ENCODE measurements around the gene IQCC. TPM values are rescaled to one million over a fixed set of nuclear protein-coding genes. Genes with fewer than 3 reads are reported as not detected.

Gene IQCC
- polyA plus RNA-seq, 1 of the 3 experiments (the other 2 are of a cell fraction) = 2.4 TPM

DNA sequence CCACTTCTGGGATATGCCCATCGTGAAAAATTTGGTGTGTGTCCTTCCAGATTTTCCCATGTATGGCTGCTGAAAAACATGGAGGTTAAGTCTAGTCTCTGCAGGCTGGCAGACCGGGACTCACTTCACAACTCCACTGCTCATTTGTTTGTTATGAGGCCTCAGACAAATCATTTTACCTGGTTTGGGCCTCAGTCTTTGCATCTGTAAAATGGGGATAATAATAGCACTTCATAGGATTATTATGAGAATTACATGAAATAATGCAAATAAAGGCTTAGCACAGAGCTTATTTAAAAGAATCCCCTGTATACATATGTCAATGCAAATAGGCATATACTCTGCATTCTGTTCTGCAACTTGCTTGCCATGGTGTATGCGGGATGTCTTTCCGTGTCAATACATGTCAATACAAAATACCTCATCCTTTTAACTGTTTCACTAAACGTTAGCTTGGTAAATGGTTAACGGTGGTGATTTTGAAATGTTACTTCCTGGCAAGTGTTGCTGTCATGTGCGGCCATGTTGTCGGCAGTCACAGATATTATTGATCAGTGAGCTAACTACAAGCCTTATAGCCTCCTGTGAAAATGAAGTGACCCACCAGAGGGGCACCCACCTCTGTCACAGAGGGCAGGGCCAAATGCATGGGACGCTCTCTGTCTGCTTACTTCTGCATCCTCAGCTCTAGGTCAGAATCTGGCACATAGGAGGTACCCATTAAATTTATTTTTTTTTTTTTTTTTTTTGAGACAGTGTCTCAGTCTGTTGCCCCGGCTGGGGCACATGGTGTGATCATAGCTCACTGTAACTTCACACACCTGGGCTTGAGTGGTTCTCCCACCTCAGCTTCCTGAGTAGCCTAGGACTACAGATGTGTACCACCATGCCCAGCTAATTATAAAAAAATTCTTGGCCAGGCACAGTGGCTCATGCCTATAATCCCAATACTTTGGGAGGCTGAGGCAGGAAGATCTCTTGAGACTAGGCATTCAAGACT, 49.9 kb downstream of the IQCC start:
- ChIA-PET POLR2A (no interaction called here), CTCF (interaction anchor here (0.9 to 1.9 kb wide), 2 partner anchors 13 to 16 kb away, joined by 3 to 5 read pairs; no protein-coding TSS in a partner anchor)
- Histone ChIP-seq H3K27ac (ENCODE audit: low read depth in 2 of 2, low read length in 1 of 2) (no peak overlapping the region), H2AFZ (ENCODE audit: low read depth) (no peak overlapping the region), H3K9me2 (no peaks in the 10 kb centered on the region), H4K20me1 (ENCODE audit: insufficient read depth) (no peaks in the 10 kb centered on the region), H3K4me1 (ENCODE audit: control insufficient read depth in 1 of 2, insufficient read depth in 2 of 2, low read depth in 1 of 2, low read length in 1 of 2) (no peaks in the 10 kb centered on the region), H3K27me3 (ENCODE audit: insufficient read depth) (no peaks in the 10 kb centered on the region), H3F3A (replicated peaks; ENCODE audit: insufficient read depth) (no peaks in the 10 kb centered on the region), H3K9me3 (no peaks in the 10 kb centered on the region), H3K4me2 (no peak overlapping the region), H3K79me2 (ENCODE audit: insufficient read depth) (no peaks in the 10 kb centered on the region), H3K36me3 (replicated peaks in 1 of 2; ENCODE audit: control insufficient read depth in 1 of 2, insufficient read depth in 2 of 2, low read length in 1 of 2) (no peaks in the 10 kb centered on the region), H3K9ac (no peak overlapping the region), H3K4me3 (ENCODE audit: low read depth in 2 of 2, low read length in 1 of 2) (no peak overlapping the region)
- DNase-seq = no peak
- no peak for TF ChIP-seq FOSL2 (IDR thresholded peaks at IDR 0.05; ENCODE audit: borderline replicate concordance, low read depth)
- no peak for TF ChIP-seq ELF1 (IDR thresholded peaks at IDR 0.05)
- no peak for TF ChIP-seq SMC3 (IDR thresholded peaks at IDR 0.05; ENCODE audit: low read depth, low read length)
- TF ChIP-seq RXRA (IDR thresholded peaks at IDR 0.05; ENCODE audit: borderline replicate concordance, low read depth) = no peak
- TF ChIP-seq, protein P1, sequence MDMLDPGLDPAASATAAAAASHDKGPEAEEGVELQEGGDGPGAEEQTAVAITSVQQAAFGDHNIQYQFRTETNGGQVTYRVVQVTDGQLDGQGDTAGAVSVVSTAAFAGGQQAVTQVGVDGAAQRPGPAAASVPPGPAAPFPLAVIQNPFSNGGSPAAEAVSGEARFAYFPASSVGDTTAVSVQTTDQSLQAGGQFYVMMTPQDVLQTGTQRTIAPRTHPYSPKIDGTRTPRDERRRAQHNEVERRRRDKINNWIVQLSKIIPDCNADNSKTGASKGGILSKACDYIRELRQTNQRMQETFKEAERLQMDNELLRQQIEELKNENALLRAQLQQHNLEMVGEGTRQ (IDR thresholded peaks at IDR 0.05; ENCODE audit: borderline replicate concordance, low read depth, low read length) = no peak
- TF ChIP-seq GATA2 (CRISPR knock-in tag; IDR thresholded peaks at IDR 0.05) = no peak
- no peak for TF ChIP-seq RAD21 (IDR thresholded peaks at IDR 0.05; ENCODE audit: low read length)
- TF ChIP-seq, protein P2, sequence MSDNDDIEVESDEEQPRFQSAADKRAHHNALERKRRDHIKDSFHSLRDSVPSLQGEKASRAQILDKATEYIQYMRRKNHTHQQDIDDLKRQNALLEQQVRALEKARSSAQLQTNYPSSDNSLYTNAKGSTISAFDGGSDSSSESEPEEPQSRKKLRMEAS (IDR thresholded peaks at IDR 0.05; ENCODE audit: low read depth) = no peak
- no peak for TF ChIP-seq CHD2 (IDR thresholded peaks at IDR 0.05; ENCODE audit: low read length, partially characterized antibody)
- TF ChIP-seq EZH2phosphoT487 (IDR thresholded peaks at IDR 0.05; ENCODE audit: borderline replicate concordance, low read depth) = no peak
- no peak for TF ChIP-seq RCOR1 (IDR thresholded peaks at IDR 0.05; ENCODE audit: low read length)
- 76% methylated on average over 10 of the region's 10 CpGs for WGBS (ENCODE audit: low lambda C conversion rate)

DNA sequence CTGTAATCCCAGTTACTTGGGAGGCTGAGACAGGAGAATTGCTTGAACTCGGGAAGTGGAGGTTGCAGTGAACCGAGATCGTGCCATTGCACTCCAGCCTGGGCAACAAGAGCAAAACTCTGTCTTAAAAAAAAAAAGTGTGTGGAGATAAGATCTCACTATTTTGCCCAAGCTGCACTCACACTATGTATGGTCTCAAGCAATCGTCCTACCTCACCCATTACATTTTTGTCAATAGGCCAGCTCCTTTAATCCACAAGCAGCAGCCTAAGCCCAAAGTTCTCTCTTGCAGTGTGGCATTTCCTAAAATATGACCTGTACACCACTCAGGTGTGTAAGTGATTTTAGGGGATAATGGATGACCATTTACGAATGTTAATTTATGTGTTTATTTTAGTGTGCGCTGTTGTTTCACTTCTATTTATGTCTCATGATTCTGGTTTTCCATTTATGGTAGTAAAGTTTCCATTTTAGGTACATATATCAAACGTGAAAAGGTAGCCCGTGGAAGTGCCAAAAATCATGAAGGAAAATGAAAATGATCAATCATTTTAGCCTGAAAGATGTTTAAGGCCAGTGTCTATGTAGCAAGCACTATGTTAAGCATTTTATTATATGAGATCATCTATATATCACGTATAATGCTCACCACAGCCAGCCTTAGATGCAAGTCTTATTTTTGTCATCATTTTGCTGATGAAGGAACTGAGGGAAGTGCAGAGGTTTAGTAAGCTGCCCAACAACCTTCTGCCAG, 51.2 kb downstream of the IQCC start:
- Histone ChIP-seq H3K4me3 (ENCODE audit: low read depth in 2 of 2, low read length in 1 of 2) (no peak overlapping the region), H3K27me3 (ENCODE audit: insufficient read depth) (no peaks in the 10 kb centered on the region), H3K9me3 (no peaks in the 10 kb centered on the region), H3K4me2 (no peak overlapping the region), H3F3A (replicated peaks; ENCODE audit: insufficient read depth) (no peaks in the 10 kb centered on the region), H4K20me1 (ENCODE audit: insufficient read depth) (no peaks in the 10 kb centered on the region), H3K27ac (ENCODE audit: low read depth in 2 of 2, low read length in 1 of 2) (no peak overlapping the region), H3K9me2 (no peaks in the 10 kb centered on the region), H3K9ac (no peak overlapping the region), H3K79me2 (ENCODE audit: insufficient read depth) (no peaks in the 10 kb centered on the region), H2AFZ (ENCODE audit: low read depth) (no peak overlapping the region), H3K36me3 (replicated peaks in 1 of 2; ENCODE audit: control insufficient read depth in 1 of 2, insufficient read depth in 2 of 2, low read length in 1 of 2) (no peaks in the 10 kb centered on the region), H3K4me1 (ENCODE audit: control insufficient read depth in 1 of 2, insufficient read depth in 2 of 2, low read depth in 1 of 2, low read length in 1 of 2) (no peaks in the 10 kb centered on the region)
- ChIA-PET POLR2A (no interaction called here), CTCF (no interaction called here)
- WGBS (ENCODE audit: low lambda C conversion rate) = 83% methylated on average over 9 of the region's 9 CpGs
- TF ChIP-seq YY1 (IDR thresholded peaks at IDR 0.05; ENCODE audit: low read depth) (no peak), GATA2 (CRISPR knock-in tag; IDR thresholded peaks at IDR 0.05) (no peak), CHD2 (IDR thresholded peaks at IDR 0.05; ENCODE audit: low read length, partially characterized antibody) (no peak), FOXM1 (IDR thresholded peaks at IDR 0.05; ENCODE audit: low read depth) (no peak), RCOR1 (IDR thresholded peaks at IDR 0.05; ENCODE audit: low read length) (no peak)
- TF ChIP-seq, protein P2 (IDR thresholded peaks at IDR 0.05; ENCODE audit: low read depth) = no peak
- TF ChIP-seq, protein P3, sequence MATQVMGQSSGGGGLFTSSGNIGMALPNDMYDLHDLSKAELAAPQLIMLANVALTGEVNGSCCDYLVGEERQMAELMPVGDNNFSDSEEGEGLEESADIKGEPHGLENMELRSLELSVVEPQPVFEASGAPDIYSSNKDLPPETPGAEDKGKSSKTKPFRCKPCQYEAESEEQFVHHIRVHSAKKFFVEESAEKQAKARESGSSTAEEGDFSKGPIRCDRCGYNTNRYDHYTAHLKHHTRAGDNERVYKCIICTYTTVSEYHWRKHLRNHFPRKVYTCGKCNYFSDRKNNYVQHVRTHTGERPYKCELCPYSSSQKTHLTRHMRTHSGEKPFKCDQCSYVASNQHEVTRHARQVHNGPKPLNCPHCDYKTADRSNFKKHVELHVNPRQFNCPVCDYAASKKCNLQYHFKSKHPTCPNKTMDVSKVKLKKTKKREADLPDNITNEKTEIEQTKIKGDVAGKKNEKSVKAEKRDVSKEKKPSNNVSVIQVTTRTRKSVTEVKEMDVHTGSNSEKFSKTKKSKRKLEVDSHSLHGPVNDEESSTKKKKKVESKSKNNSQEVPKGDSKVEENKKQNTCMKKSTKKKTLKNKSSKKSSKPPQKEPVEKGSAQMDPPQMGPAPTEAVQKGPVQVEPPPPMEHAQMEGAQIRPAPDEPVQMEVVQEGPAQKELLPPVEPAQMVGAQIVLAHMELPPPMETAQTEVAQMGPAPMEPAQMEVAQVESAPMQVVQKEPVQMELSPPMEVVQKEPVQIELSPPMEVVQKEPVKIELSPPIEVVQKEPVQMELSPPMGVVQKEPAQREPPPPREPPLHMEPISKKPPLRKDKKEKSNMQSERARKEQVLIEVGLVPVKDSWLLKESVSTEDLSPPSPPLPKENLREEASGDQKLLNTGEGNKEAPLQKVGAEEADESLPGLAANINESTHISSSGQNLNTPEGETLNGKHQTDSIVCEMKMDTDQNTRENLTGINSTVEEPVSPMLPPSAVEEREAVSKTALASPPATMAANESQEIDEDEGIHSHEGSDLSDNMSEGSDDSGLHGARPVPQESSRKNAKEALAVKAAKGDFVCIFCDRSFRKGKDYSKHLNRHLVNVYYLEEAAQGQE (IDR thresholded peaks at IDR 0.05; ENCODE audit: low read depth, low read length) = no peak
- TF ChIP-seq, protein P4, sequence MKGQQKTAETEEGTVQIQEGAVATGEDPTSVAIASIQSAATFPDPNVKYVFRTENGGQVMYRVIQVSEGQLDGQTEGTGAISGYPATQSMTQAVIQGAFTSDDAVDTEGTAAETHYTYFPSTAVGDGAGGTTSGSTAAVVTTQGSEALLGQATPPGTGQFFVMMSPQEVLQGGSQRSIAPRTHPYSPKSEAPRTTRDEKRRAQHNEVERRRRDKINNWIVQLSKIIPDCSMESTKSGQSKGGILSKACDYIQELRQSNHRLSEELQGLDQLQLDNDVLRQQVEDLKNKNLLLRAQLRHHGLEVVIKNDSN (IDR thresholded peaks at IDR 0.05; ENCODE audit: borderline replicate concordance, low read depth) = no peak
- TF ChIP-seq, protein P5, sequence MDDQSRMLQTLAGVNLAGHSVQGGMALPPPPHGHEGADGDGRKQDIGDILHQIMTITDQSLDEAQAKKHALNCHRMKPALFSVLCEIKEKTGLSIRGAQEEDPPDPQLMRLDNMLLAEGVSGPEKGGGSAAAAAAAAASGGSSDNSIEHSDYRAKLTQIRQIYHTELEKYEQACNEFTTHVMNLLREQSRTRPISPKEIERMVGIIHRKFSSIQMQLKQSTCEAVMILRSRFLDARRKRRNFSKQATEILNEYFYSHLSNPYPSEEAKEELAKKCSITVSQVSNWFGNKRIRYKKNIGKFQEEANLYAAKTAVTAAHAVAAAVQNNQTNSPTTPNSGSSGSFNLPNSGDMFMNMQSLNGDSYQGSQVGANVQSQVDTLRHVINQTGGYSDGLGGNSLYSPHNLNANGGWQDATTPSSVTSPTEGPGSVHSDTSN (IDR thresholded peaks at IDR 0.05) = no peak
- DNase-seq = no peak
